ENCODE measurements around the gene RAB8B.
A peak's percentile ranks its signal among the peaks of the same experiment; 100 is the strongest.

The RAB8B gene

GRCh38 chr15:63252292-63252691 lies 62.9 kb downstream of the RAB8B start:
- Histone ChIP-seq H3K9ac (ENCODE audit: insufficient read length) (no peak overlapping the region), H3K36me3 (ENCODE audit: insufficient read depth, low read length) (no peaks in the 10 kb centered on the region), H3K9me3 (ENCODE audit: low read depth, low read length) (no peaks in the 10 kb centered on the region), H3K4me3 (no peak overlapping the region), H3K27ac (no peak overlapping the region)
- DNase-seq (ENCODE audit: low read depth, low spot score) = no peak
- no peak for TF ChIP-seq FOXP2 (optimal IDR thresholded peaks at IDR 0.05; ENCODE audit: control extremely low read depth, extremely low read length, insufficient read depth)
- TF ChIP-seq EZH2 (IDR thresholded peaks at IDR 0.05) = no peak
- TF ChIP-seq POLR2AphosphoS5 (IDR thresholded peaks at IDR 0.05; ENCODE audit: borderline replicate concordance, low read depth, low read length) = no peak

GRCh38 chr15:63254991-63255390 lies 65.6 kb downstream of the RAB8B start:
- Histone ChIP-seq H3K36me3 (ENCODE audit: insufficient read depth, low read length) (peaks cover 10% of the 10 kb centered on the region; the same call in 1 of the 2 replicates), H3K4me3 (no peak overlapping the region), H3K9me3 (ENCODE audit: low read depth, low read length) (no peaks in the 10 kb centered on the region), H3K27ac (peak overlapping the region; percentile 97), H3K9ac (ENCODE audit: insufficient read length) (no peak overlapping the region)
- no peak for DNase-seq (ENCODE audit: low read depth, low spot score)
- no peak for TF ChIP-seq EZH2 (IDR thresholded peaks at IDR 0.05)
- TF ChIP-seq POLR2AphosphoS5 (IDR thresholded peaks at IDR 0.05; ENCODE audit: borderline replicate concordance, low read depth, low read length) = no peak
- TF ChIP-seq FOXP2 (optimal IDR thresholded peaks at IDR 0.05; ENCODE audit: control extremely low read depth, extremely low read length, insufficient read depth) = no peak

- DNase-seq (ENCODE audit: low read depth, low spot score) = no peak
- H3K4me3 ChIP-seq = peak overlapping the region; percentile 65
- peaks cover 10% of the 10 kb centered on the region; the same call in 1 of the 2 replicates for H3K36me3 ChIP-seq (ENCODE audit: insufficient read depth, low read length)
- H3K27ac ChIP-seq = peak overlapping the region; percentile 97
- no peaks in the 10 kb centered on the region for H3K9me3 ChIP-seq (ENCODE audit: low read depth, low read length)
- TF ChIP-seq POLR2AphosphoS5 (IDR thresholded peaks at IDR 0.05; ENCODE audit: borderline replicate concordance, low read depth, low read length) (no peak), FOXP2 (optimal IDR thresholded peaks at IDR 0.05; ENCODE audit: control extremely low read depth, extremely low read length, insufficient read depth) (no peak), EZH2 (IDR thresholded peaks at IDR 0.05) (no peak)
- peak overlapping the region; percentile 54 for H3K9ac ChIP-seq (ENCODE audit: insufficient read length)
These were observed 66.1 kb downstream of the RAB8B start for GRCh38 chr15:63255489-63255990.

GRCh38 chr15:63256433-63257274 lies 67.2 kb downstream of the RAB8B start:
- Histone ChIP-seq H3K9ac (ENCODE audit: insufficient read length) (peak overlapping the region; percentile 54), H3K36me3 (ENCODE audit: insufficient read depth, low read length) (peaks cover 10% of the 10 kb centered on the region; the same call in 1 of the 2 replicates), H3K27ac (peak overlapping the region; percentile 97), H3K4me3 (peak overlapping the region; percentile 65), H3K9me3 (ENCODE audit: low read depth, low read length) (no peaks in the 10 kb centered on the region)
- TF ChIP-seq EZH2 (IDR thresholded peaks at IDR 0.05) (no peak), FOXP2 (optimal IDR thresholded peaks at IDR 0.05; ENCODE audit: control extremely low read depth, extremely low read length, insufficient read depth) (no peak), POLR2AphosphoS5 (IDR thresholded peaks at IDR 0.05; ENCODE audit: borderline replicate concordance, low read depth, low read length) (no peak)
- peak; percentile 75 for DNase-seq (ENCODE audit: low read depth, low spot score)

- no peak overlapping the region for H3K27ac ChIP-seq
- H3K9me3 ChIP-seq (ENCODE audit: low read depth, low read length) = no peaks in the 10 kb centered on the region
- H3K4me3 ChIP-seq = no peak overlapping the region
- H3K9ac ChIP-seq (ENCODE audit: insufficient read length) = no peak overlapping the region
- no peak for DNase-seq (ENCODE audit: low read depth, low spot score)
- TF ChIP-seq EZH2 (IDR thresholded peaks at IDR 0.05) = no peak
- no peak for TF ChIP-seq POLR2AphosphoS5 (IDR thresholded peaks at IDR 0.05; ENCODE audit: borderline replicate concordance, low read depth, low read length)
- no peak for TF ChIP-seq FOXP2 (optimal IDR thresholded peaks at IDR 0.05; ENCODE audit: control extremely low read depth, extremely low read length, insufficient read depth)
- peaks cover 10% of the 10 kb centered on the region; the same call in 1 of the 2 replicates for H3K36me3 ChIP-seq (ENCODE audit: insufficient read depth, low read length)
These were observed 69.3 kb downstream of the RAB8B start for GRCh38 chr15:63258658-63259057.

GRCh38 chr15:63260791-63261190 lies 71.4 kb downstream of the RAB8B start:
- TF ChIP-seq POLR2AphosphoS5 (IDR thresholded peaks at IDR 0.05; ENCODE audit: borderline replicate concordance, low read depth, low read length) (no peak), EZH2 (IDR thresholded peaks at IDR 0.05) (no peak), FOXP2 (optimal IDR thresholded peaks at IDR 0.05; ENCODE audit: control extremely low read depth, extremely low read length, insufficient read depth) (no peak)
- Histone ChIP-seq H3K36me3 (ENCODE audit: insufficient read depth, low read length) (peaks cover 10% of the 10 kb centered on the region; the same call in 1 of the 2 replicates), H3K9ac (ENCODE audit: insufficient read length) (no peak overlapping the region), H3K9me3 (ENCODE audit: low read depth, low read length) (no peaks in the 10 kb centered on the region), H3K4me3 (no peak overlapping the region), H3K27ac (no peak overlapping the region)
- no peak for DNase-seq (ENCODE audit: low read depth, low spot score)

- no peaks in the 10 kb centered on the region for H3K9me3 ChIP-seq (ENCODE audit: low read depth, low read length)
- H3K9ac ChIP-seq (ENCODE audit: insufficient read length) = no peak overlapping the region
- peaks cover 10% of the 10 kb centered on the region; the same call in 1 of the 2 replicates for H3K36me3 ChIP-seq (ENCODE audit: insufficient read depth, low read length)
- no peak for TF ChIP-seq FOXP2 (optimal IDR thresholded peaks at IDR 0.05; ENCODE audit: control extremely low read depth, extremely low read length, insufficient read depth)
- no peak for TF ChIP-seq POLR2AphosphoS5 (IDR thresholded peaks at IDR 0.05; ENCODE audit: borderline replicate concordance, low read depth, low read length)
- no peak for TF ChIP-seq EZH2 (IDR thresholded peaks at IDR 0.05)
- no peak overlapping the region for H3K4me3 ChIP-seq
- no peak for DNase-seq (ENCODE audit: low read depth, low spot score)
- H3K27ac ChIP-seq = no peak overlapping the region
These were observed 71.9 kb downstream of the RAB8B start for GRCh38 chr15:63261311-63261710.

GRCh38 chr15:63263519-63263918 lies 74.1 kb downstream of the RAB8B start:
- H3K4me3 ChIP-seq = no peak overlapping the region
- H3K27ac ChIP-seq = no peak overlapping the region
- H3K9ac ChIP-seq (ENCODE audit: insufficient read length) = no peak overlapping the region
- TF ChIP-seq EZH2 (IDR thresholded peaks at IDR 0.05) (no peak), POLR2AphosphoS5 (IDR thresholded peaks at IDR 0.05; ENCODE audit: borderline replicate concordance, low read depth, low read length) (no peak)
- no peak for DNase-seq (ENCODE audit: low read depth, low spot score)
- H3K9me3 ChIP-seq (ENCODE audit: low read depth, low read length) = no peaks in the 10 kb centered on the region
- peaks cover 6% of the 10 kb centered on the region; the same call in 1 of the 2 replicates for H3K36me3 ChIP-seq (ENCODE audit: insufficient read depth, low read length)

Measured in SK-N-MC (cell line).